GM23338 (cell line): Measurements from ENCODE around the gene FUCA1. TPM values are rescaled to one million over a fixed set of nuclear protein-coding genes. Genes with fewer than 3 reads are reported as not detected.

Experiments
- ATAC-seq: fragments of 200-7000 bp; cut with Tn5 transposase; 3 replicates; pipeline ENCODE4 v1.9.1; 2020
- DNase-seq: peaks from one replicate; pipeline ENCODE4 v3.0.0-alpha.2; 2015; ENCODE audit warnings: low spot score
- H2AFZ ChIP-seq: fragments of 200-600 bp; sonication (generic); 2 replicates; pipeline ENCODE4 v1.8.0; 2016; ENCODE audit warnings: antibody characterized with exemption, mild to moderate bottlenecking, moderate library complexity
- H3F3A ChIP-seq: fragments of 200-600 bp; sonication (generic); replicated peaks from 2 replicates; pipeline ENCODE4 v1.8.0; 2017; ENCODE audit warnings: antibody characterized with exemption, mixed run types, low read depth
- H3K27ac ChIP-seq: fragments of 200-600 bp; sonication (generic); 2 replicates; pipeline ENCODE4 v1.6.1; 2016; ENCODE audit warnings: low read depth
- H3K27me3 ChIP-seq: fragments of 200-600 bp; sonication (generic); 2 replicates; pipeline ENCODE4 v1.8.0; 2016; ENCODE audit warnings: mild to moderate bottlenecking, mixed run types, moderate library complexity; ENCODE audit not compliant: insufficient read depth
- H3K36me3 ChIP-seq: fragments of 200-600 bp; sonication (generic); 2 replicates; pipeline ENCODE4 v1.8.0; 2016; ENCODE audit warnings: mild to moderate bottlenecking; ENCODE audit not compliant: insufficient read depth
- H3K4me1 ChIP-seq: fragments of 200-600 bp; sonication (generic); 2 replicates; pipeline ENCODE4 v1.8.0; 2016; ENCODE audit warnings: mild to moderate bottlenecking, moderate library complexity; ENCODE audit not compliant: insufficient read depth
- H3K4me2 ChIP-seq: fragments of 200-600 bp; sonication (generic); 2 replicates; pipeline ENCODE4 v1.7.1; 2017; ENCODE audit warnings: mixed run types
- H3K4me3 ChIP-seq: fragments of 200-600 bp; sonication (generic); 2 replicates; pipeline ENCODE4 v1.6.1; 2016; ENCODE audit warnings: mixed run types
- H3K79me2 ChIP-seq: fragments of 200-600 bp; sonication (generic); replicated peaks from 2 replicates; pipeline ENCODE4 v1.8.0; 2017; ENCODE audit warnings: mild to moderate bottlenecking; ENCODE audit not compliant: insufficient read depth
- H3K9me2 ChIP-seq: fragments of 200-600 bp; sonication (generic); 2 replicates; pipeline ENCODE4 v1.8.0; 2017; ENCODE audit not compliant: insufficient read depth
- H4K20me1 ChIP-seq: fragments of 200-600 bp; sonication (generic); replicated peaks from 2 replicates; pipeline ENCODE4 v1.8.0; 2017; ENCODE audit warnings: mild to moderate bottlenecking; ENCODE audit not compliant: insufficient read depth
- H3K27ac Mint-ChIP-seq: 2 replicates; pipeline ENCODE4 v1.8.0; 2020; ENCODE audit warnings: inconsistent platforms, mild to moderate bottlenecking, moderate library complexity, mixed read lengths
- H3K27me3 Mint-ChIP-seq: 3 replicates; pipeline ENCODE4 v1.8.0; 2022; ENCODE audit warnings: low read depth, mild to moderate bottlenecking, moderate library complexity, mixed read lengths, inconsistent platforms; ENCODE audit not compliant: insufficient read depth, poor library complexity
- H3K36me3 Mint-ChIP-seq: 3 replicates; pipeline ENCODE4 v1.8.0; 2021; ENCODE audit warnings: low read depth, mild to moderate bottlenecking, inconsistent platforms, moderate library complexity, mixed read lengths
- H3K4me1 Mint-ChIP-seq: 3 replicates; pipeline ENCODE4 v1.8.0; 2020; ENCODE audit warnings: mild to moderate bottlenecking, inconsistent platforms, mixed read lengths
- H3K4me3 Mint-ChIP-seq: 3 replicates; pipeline ENCODE4 v1.8.0; 2021; ENCODE audit warnings: moderate library complexity, mild to moderate bottlenecking, inconsistent platforms, mixed read lengths
- H3K9me3 Mint-ChIP-seq: 3 replicates; pipeline ENCODE4 v1.8.0; 2020; ENCODE audit warnings: moderate library complexity, mild to moderate bottlenecking, inconsistent platforms, mixed read lengths
- CREB1 ChIP-seq: fragments of 250-450 bp; sonication (Bioruptor Pico); IDR thresholded peaks from 2 replicates; pipeline ENCODE4 v1.5.0; 2020; ENCODE audit warnings: low read depth, mild to moderate bottlenecking, moderate library complexity
- CTCF ChIP-seq, 2 experiments: fragments of 200-600 bp in 1 of 2; sonication (generic) in 1 of 2; conservative IDR thresholded peaks; 2 replicates each; pipeline versions ENCODE4 v1.5.1 to v1.6.1; 2016 to 2017; ENCODE audit warnings: antibody characterized with exemption in 2 of 2, low read depth in 2 of 2, mild to moderate bottlenecking in 2 of 2, moderate library complexity in 1 of 2
- EZH2phosphoT487 ChIP-seq: fragments of 200-600 bp; sonication (generic); IDR thresholded peaks from one replicate; pipeline ENCODE4 v1.8.1; 2018; ENCODE audit warnings: antibody characterized with exemption; ENCODE audit not compliant: unreplicated experiment
- JUNB ChIP-seq: IDR thresholded peaks from one replicate; pipeline ENCODE4 v1.6.1; 2016; ENCODE audit warnings: antibody characterized with exemption; ENCODE audit not compliant: unreplicated experiment
- NANOG ChIP-seq: IDR thresholded peaks from 2 replicates; pipeline ENCODE4 v1.6.1; 2016; ENCODE audit warnings: antibody characterized with exemption, borderline replicate concordance
- POLR2AphosphoS5 ChIP-seq: IDR thresholded peaks from 2 replicates; pipeline ENCODE4 v1.6.1; 2016; ENCODE audit warnings: antibody characterized with exemption, low read depth
- STAT1 ChIP-seq: IDR thresholded peaks from one replicate; pipeline ENCODE4 v1.6.1; 2016; ENCODE audit warnings: antibody characterized with exemption; ENCODE audit not compliant: unreplicated experiment
- ZNF462 ChIP-seq: fragments of 250-450 bp; sonication (Bioruptor Pico); IDR thresholded peaks from 2 replicates; pipeline ENCODE4 v1.5.0; 2020; ENCODE audit warnings: mild to moderate bottlenecking, moderate library complexity
- polyA plus RNA-seq: library from polyadenylated mRNA; unstranded; fragments of >200 nt; fragmentation: Nextera tagmentation; extraction: Ambion mirVana; gene quantifications from 2 replicates; pipeline ENCODE4 v1.2.1, GENCODE V29; 2016
- total RNA-seq: library from RNA; depleted of rRNA; stranded (reverse); fragments of >200 nt; shearing (Covaris generic); gene quantifications from 2 replicates; pipeline ENCODE4 v1.2.3, GENCODE V29; 2014

FUCA1 gene
- total and polyA plus RNA-seq, 2 experiments from 2014 or later, result 4.4 to 8.5 TPM

- DNase-seq (peak; percentile 72), ATAC-seq (peak; percentile 98)
- H3K9me3 Mint-ChIP-seq, result no peaks in the 10 kb centered on the region
- H3K4me2 ChIP-seq, result peak overlapping the region; percentile 97
- H2AFZ ChIP-seq, result peak overlapping the region; percentile 96
- H3K9me2 ChIP-seq, result no peaks in the 10 kb centered on the region
- no peaks in the 10 kb centered on the region for H4K20me1 ChIP-seq
- H3K79me2 ChIP-seq, result no peaks in the 10 kb centered on the region
- TF ChIP-seq POLR2AphosphoS5 (peak; percentile 28), CTCF (conservative IDR thresholded peaks at IDR 0.05; ENCODE audit: low read depth in 2 of 2) (no peak), CREB1 (0 out of 2 replicates have a peak, but pooled peaks have one; percentile 7)
- no peaks in the 10 kb centered on the region; the same call in 1 of the 2 replicates for H3K4me1 ChIP-seq
- H3K36me3 Mint-ChIP-seq, result no peaks in the 10 kb centered on the region
- peak overlapping the region; percentile 72 for H3K4me3 ChIP-seq
- peaks cover 10% of the 10 kb centered on the region; the same call in 1 of the 2 replicates for H3K27me3 ChIP-seq
- H3K27me3 Mint-ChIP-seq, result peaks cover 10% of the 10 kb centered on the region
- H3K36me3 ChIP-seq, result no peaks in the 10 kb centered on the region
- H3K4me1 Mint-ChIP-seq, result peaks cover 8% of the 10 kb centered on the region
- no peak overlapping the region for H3K27ac Mint-ChIP-seq
- no peak overlapping the region for H3K27ac ChIP-seq
- H3K4me3 Mint-ChIP-seq, result peak overlapping the region; percentile 79
- H3F3A ChIP-seq, result no peaks in the 10 kb centered on the region
Measured at GRCh38 chr1:23838401-23838866, 29.7 kb downstream of the FUCA1 start.

DNA sequence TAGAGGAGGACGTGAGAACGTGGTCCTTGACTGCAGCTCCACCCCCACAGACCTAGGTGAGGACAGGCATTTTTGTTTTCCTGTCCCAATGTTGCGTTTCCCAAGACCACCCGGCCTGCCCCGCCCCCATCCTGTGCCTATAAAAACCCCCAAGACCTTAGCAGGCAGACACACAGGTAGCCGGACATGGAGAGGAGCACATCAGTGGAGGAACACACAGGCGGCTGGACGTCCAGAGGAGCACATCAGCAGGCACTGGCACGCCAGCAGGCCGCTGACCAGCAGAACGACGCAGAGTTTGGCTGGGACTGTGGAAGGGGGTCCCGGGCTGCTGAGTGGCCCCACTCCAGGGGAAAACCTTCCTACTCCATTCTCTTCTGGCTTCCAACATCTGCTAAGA is 30.2 kb downstream of the FUCA1 start:
- DNase-seq (peak; percentile 30), ATAC-seq (peak; percentile 50)
- peak overlapping the region; percentile 72 for H3K4me3 ChIP-seq
- H3K4me1 ChIP-seq, result no peaks in the 10 kb centered on the region; the same call in 1 of the 2 replicates
- H3K36me3 ChIP-seq, result no peaks in the 10 kb centered on the region
- H3K27ac Mint-ChIP-seq, result no peak overlapping the region
- H3K4me2 ChIP-seq, result peak overlapping the region; percentile 97
- no peaks in the 10 kb centered on the region for H3K79me2 ChIP-seq
- peaks cover 10% of the 10 kb centered on the region for H3K27me3 Mint-ChIP-seq
- no peaks in the 10 kb centered on the region for H4K20me1 ChIP-seq
- TF ChIP-seq NANOG (no peak), STAT1 (no peak), JUNB (no peak)
- H2AFZ ChIP-seq, result peak overlapping the region; percentile 96
- peak overlapping the region; percentile 79 for H3K4me3 Mint-ChIP-seq
- peaks cover 10% of the 10 kb centered on the region; the same call in 1 of the 2 replicates for H3K27me3 ChIP-seq
- H3K36me3 Mint-ChIP-seq, result no peaks in the 10 kb centered on the region
- H3K27ac ChIP-seq, result no peak overlapping the region
- no peaks in the 10 kb centered on the region for H3F3A ChIP-seq
- H3K4me1 Mint-ChIP-seq, result peaks cover 8% of the 10 kb centered on the region
- H3K9me2 ChIP-seq, result no peaks in the 10 kb centered on the region
- H3K9me3 Mint-ChIP-seq, result no peaks in the 10 kb centered on the region

DNA sequence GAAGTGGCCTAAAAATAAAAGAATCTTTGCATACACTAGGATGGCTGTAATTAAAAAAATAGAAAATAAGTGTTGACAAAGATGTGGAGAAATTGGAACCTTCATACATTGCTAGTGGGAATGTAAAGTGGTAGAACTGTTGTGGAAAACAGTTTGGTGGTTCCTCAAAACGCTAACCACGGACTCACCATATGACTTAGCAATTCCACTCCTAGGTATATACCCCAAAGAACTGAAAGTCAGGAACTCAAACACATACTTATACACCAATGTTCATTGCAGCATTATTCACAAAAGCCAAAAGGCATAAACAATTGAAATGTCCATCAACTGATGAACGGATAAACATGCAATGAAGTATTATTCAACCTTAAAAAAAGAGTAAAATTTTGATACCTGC is 32.1 kb downstream of the FUCA1 start:
- no peak for ATAC-seq
- no peaks in the 10 kb centered on the region for H3K36me3 ChIP-seq
- no peaks in the 10 kb centered on the region for H3K79me2 ChIP-seq
- H3K27me3 Mint-ChIP-seq, result peaks cover 10% of the 10 kb centered on the region
- H4K20me1 ChIP-seq, result no peaks in the 10 kb centered on the region
- no peak overlapping the region for H2AFZ ChIP-seq
- no peak for DNase-seq
- H3K4me3 Mint-ChIP-seq, result no peak overlapping the region
- H3F3A ChIP-seq, result no peaks in the 10 kb centered on the region
- H3K36me3 Mint-ChIP-seq, result no peaks in the 10 kb centered on the region
- peaks cover 10% of the 10 kb centered on the region; the same call in 1 of the 2 replicates for H3K27me3 ChIP-seq
- no peaks in the 10 kb centered on the region for H3K9me3 Mint-ChIP-seq
- no peak overlapping the region for H3K27ac ChIP-seq
- peaks cover 8% of the 10 kb centered on the region for H3K4me1 Mint-ChIP-seq
- H3K9me2 ChIP-seq, result no peaks in the 10 kb centered on the region
- no peak overlapping the region for H3K27ac Mint-ChIP-seq
- no peak overlapping the region for H3K4me2 ChIP-seq
- no peaks in the 10 kb centered on the region; the same call in 1 of the 2 replicates for H3K4me1 ChIP-seq
- no peak overlapping the region for H3K4me3 ChIP-seq
- TF ChIP-seq ZNF462 (CRISPR knock-in tag) (no peak), STAT1 (no peak), EZH2phosphoT487 (no peak), CREB1 (no peak), JUNB (no peak), POLR2AphosphoS5 (no peak)
